Measurements from ENCODE around the gene SIK3.

GRCh38 chr11:116796548-116796947, 301.7 kb downstream of the SIK3 start:
- TF ChIP-seq, protein P1, sequence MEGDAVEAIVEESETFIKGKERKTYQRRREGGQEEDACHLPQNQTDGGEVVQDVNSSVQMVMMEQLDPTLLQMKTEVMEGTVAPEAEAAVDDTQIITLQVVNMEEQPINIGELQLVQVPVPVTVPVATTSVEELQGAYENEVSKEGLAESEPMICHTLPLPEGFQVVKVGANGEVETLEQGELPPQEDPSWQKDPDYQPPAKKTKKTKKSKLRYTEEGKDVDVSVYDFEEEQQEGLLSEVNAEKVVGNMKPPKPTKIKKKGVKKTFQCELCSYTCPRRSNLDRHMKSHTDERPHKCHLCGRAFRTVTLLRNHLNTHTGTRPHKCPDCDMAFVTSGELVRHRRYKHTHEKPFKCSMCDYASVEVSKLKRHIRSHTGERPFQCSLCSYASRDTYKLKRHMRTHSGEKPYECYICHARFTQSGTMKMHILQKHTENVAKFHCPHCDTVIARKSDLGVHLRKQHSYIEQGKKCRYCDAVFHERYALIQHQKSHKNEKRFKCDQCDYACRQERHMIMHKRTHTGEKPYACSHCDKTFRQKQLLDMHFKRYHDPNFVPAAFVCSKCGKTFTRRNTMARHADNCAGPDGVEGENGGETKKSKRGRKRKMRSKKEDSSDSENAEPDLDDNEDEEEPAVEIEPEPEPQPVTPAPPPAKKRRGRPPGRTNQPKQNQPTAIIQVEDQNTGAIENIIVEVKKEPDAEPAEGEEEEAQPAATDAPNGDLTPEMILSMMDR (IDR thresholded peaks at IDR 0.05; ENCODE audit: low read length), result no peak
- TF ChIP-seq EZH2 (optimal IDR thresholded peaks at IDR 0.05; ENCODE audit: low read depth, low read length), result no peak

All from MM.1S (cell line).